HG03378 (cell line): ENCODE data around the gene MST1.
"Not testable (repeated sequence)": the region's sequence is repeated elsewhere in the genome, so short reads cannot be mapped to it uniquely, and the experiment has no call there.

Source experiments
- ATAC-seq: cut with Tn5 transposase; IDR thresholded peaks from one replicate; pipeline ENCODE4 v1.9.1; 2021; ENCODE audit warnings: mild to moderate bottlenecking, moderate library complexity; ENCODE audit not compliant: unreplicated experiment

Gene MST1

DNA sequence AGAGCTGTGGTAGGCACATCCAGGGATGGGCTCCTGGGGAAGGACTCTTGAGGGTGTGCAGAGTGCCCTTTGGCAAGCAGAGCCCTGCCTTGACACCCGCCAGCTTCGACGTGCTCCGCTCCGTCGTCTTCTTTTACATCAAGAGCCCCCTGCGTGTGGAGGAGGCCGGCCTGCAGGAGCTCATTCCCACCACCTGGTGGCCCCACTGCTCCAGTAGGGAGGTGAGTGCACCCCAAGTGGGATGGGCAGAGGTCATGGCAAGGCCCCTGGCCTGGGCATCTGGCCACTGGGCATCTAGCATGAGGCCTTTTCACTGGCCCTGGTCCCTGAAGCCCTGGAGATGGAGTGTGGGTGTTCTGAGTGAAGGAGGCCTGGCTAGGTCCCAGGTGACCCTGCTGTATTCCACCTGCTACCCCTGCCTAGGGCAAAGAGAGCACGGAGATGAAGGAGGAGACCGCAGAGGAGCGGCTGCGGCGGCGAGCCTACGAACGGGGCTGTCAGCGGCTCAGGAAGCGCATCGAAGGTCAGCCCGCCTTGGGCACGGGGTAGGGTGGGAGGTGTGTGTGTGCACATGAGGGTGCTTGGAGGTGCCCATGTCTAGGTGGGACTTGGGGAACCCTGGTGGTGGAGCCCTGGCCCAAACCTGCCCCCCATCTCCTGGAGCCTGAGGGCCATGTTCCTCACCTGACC lies 12.3 kb upstream of the MST1 start:
- no peak for ATAC-seq

DNA sequence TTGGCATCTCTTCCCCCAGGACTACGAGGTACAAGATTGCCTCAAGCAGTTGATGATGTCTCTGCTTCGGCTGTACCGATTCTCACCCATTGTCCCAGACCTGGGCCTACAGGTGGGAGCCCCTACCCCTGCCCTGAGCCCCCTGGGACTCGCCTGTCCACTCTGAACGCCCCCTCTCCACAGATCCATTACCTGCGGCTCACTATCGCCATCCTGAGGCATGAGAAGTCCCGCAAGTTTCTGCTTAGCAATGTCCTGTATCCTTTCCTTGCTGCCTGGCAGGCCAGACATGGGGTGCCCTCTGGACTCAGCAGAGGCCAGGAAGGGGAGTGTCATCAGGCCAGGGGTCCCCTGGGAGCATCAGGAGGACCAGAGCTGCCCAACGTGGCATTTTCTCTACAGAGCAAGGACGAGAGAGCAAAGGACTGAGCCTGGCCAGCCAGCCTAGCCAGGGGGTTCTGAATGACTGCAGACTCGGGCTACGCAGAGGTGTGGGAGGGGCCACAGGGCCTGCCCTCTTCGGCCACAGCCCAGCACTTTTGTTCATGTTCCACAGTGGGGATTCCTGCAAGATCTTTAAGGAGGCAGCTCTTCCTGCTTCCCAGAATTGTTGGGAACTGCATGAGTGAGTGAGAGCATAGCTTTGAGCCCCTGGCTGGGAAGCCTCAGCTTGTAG lies 11.3 kb upstream of the MST1 start:
- no peak for ATAC-seq

DNA sequence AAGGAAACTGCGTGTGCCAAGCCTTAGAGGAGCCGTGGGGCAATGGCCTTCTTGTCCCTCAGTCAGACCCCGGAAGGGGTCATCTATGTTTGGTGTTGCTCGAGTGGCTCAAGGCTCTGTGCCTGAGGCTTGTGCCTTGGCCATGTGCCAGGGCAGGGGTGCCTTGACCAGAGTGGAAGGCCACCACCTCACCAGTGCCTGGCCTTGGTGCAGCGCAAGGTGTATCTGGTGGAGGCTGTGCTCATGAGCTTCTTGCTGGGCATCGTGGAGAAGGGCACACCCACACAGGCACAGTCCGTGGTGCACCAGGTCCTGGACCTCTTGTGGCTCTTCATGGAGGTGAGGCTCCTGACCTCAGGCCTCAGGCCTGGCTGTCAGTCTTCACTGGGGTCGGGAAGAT lies 10.7 kb upstream of the MST1 start:
- ATAC-seq, result no peak

- no peak for ATAC-seq
Observed at GRCh38 chr3:49699281-49699979, 10.2 kb upstream of the MST1 start.

GRCh38 chr3:49695350-49696015 lies 6.2 kb upstream of the MST1 start:
- not testable (repeated sequence) for ATAC-seq

DNA sequence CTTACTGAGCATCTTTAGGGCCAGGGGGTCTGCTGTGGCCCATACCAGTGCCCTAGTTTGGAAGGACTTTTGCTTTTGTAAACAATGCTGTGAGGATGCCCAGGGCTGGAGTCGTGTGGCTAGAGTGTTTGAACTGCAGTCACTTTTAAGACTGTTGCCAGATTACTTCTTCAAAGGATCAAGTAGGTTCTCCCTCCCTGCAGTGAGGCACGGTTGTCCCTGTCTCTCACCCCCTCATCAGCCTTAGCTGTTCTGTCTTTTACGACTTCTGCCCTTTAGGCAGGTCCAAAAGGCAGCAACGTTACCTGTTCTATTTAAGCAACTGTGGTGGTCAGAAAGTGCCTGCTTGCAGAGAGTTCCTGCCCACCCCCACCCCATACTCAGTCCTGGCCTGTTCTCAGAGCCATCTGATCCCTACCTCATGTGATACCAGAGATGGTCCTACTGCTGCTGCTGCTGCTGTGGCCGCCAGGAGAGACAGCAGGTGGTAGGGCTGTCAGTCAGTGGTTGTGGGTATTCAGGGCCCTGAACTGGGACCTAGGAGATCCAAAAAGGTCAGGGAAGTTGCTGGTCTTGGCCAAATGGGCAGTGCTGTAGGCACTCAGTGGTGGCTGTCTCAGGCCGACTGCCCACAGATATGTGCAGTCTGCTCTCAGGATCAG lies 5.3 kb upstream of the MST1 start:
- not testable (repeated sequence) for ATAC-seq

- not testable (repeated sequence) for ATAC-seq
Observed at GRCh38 chr3:49691481-49691880, 2.2 kb upstream of the MST1 start.

GRCh38 chr3:49690856-49691255 lies 1.6 kb upstream of the MST1 start:
- ATAC-seq, result not testable (repeated sequence)

- not testable (repeated sequence) for ATAC-seq
Observed at GRCh38 chr3:49689908-49690624, 792 bp upstream of the MST1 start.

GRCh38 chr3:49688338-49689045 lies 782 bp downstream of the MST1 start:
- ATAC-seq, result not testable (repeated sequence)

DNA sequence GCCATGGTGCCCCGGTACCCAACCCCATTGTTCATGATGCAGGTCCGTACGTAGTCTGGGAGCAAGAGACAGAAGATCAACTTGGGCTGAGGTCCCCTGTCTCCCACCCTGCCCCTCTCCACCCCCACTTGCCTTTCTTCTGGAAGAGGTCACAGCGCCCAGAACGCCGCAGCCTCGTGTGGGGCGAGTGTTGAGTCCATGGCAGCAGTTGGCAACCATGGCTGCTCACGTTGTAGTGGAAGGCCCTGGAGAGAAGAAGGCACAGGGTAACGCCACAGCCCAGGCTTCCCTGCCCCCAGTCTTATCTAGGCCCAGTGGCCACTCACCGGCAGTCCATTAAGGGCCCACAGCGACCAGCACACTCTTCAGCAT lies 1.9 kb downstream of the MST1 start:
- not testable (repeated sequence) for ATAC-seq

DNA sequence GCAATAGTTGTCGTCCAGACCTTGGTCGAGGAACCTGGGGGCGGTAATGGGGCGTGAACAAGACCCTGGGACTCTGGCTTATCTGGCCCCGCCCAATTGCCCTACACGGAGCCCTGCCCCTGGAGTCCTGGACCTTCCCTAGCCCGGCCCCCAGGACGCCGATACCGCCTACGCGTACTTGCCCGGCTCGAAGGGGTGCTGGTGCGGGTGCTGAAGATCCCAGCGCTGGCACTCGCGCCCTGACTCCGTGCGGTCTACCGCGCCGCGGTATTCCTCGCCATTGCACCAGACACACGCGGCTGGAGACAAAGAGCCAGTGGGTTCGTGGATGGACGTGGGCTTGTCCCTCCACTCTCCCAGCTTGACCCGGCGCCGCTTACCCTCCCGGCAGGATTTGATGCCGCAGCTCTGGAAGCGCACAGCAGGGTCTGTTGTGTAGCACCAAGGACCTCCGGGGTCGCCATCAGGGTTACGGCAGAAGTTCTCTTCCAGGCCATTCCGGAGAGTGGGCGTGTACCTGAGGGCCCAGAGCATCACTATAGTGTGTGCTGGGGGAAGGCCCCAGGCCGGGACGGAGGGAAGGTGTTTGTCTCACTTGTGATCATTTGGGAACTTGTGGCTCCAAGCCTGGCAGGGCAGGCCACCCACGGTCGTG lies 2.4 kb downstream of the MST1 start:
- not testable (repeated sequence) for ATAC-seq

DNA sequence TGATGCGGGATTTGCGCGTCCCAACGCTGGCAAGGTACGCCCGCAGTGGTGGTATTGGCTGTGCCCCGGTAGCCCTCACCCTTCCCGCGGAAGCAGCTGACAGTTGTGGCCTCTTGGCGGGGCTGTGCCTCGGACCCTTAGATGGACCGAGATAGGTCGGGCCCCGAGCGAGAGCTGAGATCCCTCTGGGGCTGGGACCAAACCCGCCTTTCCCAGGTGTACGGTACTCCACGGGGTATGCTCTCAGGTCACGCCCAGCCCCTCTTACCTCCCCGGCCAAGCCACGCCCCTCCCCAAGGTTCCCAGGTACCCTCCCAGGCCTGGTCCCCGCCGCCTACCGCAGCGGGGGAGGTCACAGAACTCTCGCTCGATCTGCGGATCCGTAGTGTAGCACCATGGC lies 2.9 kb downstream of the MST1 start:
- ATAC-seq, result not testable (repeated sequence)

DNA sequence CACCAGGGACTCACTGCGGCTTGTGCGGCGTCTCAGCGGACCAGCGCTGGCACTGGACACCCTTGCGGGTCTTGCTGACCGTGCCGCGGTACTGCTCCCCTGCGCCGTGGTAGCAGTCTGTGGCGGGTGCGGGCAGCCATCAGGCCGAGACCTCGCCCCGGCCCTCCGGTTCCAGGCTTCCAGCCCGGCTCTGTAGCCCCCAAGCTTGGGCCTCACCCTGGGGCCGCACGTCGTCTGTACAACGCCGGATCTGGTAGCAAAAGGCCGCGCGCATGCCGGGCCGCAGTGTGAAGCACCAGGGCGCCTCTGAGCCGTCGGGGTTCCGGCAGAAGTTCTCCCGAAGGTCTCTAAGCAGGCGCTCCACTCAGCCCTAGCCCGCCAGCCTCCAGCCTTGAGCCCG lies 3.4 kb downstream of the MST1 start:
- ATAC-seq, result not testable (repeated sequence)

DNA sequence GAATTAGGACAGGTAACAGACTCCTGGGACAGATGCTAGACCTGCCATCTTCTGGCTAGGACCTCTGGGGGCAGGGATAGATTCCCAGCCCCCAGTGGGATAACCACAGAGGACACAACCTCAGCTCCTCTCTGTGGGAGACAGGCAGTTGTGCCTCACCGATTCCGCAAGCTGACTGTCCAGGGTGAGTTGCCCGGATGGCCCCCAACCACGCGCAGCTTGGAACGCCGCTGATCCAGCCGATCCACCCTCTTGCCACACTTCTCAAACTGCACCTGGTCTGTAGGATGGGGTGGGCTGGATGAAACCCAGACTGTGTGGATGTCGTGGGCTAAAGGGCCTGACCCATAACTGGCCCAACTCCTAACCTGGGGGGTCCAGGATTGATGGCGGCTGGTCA lies 4.2 kb downstream of the MST1 start:
- not testable (repeated sequence) for ATAC-seq

DNA sequence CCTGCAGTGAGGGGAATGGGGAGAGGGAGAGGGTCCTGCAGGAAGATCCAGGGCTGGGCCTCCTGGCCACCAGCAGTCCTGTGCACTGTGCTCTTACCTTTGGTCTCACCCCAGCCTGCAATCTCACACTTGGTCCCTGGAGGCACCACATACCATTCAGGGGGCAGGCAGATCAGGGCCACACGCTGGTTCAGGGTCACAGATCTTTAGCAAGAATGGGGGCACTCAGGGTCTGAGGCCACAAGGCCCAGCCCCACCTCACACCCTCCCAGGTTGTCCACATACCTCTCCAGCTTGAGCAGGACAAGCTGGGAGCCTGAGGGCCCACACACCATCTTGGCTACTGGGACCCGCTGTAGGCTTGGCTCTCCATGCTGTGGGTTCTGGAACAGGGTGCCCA lies 4.8 kb downstream of the MST1 start:
- not testable (repeated sequence) for ATAC-seq

DNA sequence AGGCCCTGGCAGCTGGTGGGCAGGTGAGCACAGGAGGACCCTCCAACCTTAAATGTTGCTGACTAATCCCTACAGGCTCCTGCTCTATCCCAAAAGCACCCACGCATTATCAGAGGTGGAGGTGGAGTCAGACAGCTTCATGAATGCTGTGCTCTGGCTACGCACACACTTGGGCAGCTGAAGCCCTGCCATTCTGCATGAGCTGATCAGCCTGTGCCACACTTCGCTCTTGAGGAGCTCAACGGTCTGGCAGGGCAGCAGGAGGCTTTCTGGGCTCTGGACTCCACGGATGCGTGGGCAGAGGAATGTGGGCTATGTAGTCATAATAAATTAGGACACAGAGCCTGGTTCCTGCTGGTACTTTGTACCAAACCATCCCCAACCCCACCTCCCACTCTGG lies 6.1 kb downstream of the MST1 start:
- ATAC-seq, result no peak

- ATAC-seq, result no peak
Observed at GRCh38 chr3:49681543-49681942, 7.7 kb downstream of the MST1 start.

GRCh38 chr3:49681232-49681522 lies 8.1 kb downstream of the MST1 start:
- no peak for ATAC-seq
